Activated CD8-positive, alpha-beta memory T cell treated with anti-CD3 and anti-CD28 coated beads, Interleukin-2, amount 50 U/mL, for 1 hour (primary cell): ENCODE results near the gene GALNTL6.

Source experiments
- DNase-seq: peaks from one replicate; pipeline ENCODE4 v3.0.0-alpha.2; 2020; ENCODE audit errors: extremely low read depth

GALNTL6 gene

DNA sequence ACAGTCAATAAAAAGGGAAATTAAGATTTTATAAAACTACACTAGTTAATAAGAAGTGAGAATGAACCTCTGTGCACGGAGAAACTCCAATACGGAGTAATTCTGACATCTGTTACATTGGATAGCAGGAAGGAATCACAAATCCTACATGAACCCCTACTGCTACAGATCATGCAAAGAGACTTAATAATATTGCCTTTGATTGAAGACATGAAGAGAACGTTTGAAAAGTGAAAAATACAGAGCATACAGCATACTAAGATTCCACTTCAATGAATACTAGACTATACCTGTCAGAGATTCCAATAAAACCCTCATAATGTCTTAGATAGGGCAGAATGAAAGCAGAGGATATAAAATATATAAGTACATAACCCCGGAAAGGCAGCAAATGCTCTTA lies 995.0 kb downstream of the GALNTL6 start:
- DNase-seq, result no peak

DNA sequence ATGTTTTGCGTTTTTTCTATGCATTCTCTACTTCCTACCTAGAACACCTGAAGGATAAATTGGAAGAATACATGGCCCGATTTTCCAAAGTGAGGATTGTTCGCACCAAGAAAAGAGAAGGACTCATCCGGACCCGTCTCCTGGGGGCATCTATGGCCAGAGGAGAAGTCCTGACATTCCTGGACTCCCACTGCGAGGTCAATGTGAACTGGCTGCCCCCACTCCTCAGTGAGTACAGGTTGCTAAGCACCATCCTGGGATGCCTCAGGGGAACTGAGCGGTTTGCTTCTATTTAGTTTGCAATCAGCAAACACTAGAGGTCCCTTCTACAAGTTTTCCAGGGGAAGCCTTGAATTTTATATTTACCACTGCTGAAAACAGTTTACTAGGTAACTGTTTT lies 996.1 kb downstream of the GALNTL6 start:
- no peak for DNase-seq

DNA sequence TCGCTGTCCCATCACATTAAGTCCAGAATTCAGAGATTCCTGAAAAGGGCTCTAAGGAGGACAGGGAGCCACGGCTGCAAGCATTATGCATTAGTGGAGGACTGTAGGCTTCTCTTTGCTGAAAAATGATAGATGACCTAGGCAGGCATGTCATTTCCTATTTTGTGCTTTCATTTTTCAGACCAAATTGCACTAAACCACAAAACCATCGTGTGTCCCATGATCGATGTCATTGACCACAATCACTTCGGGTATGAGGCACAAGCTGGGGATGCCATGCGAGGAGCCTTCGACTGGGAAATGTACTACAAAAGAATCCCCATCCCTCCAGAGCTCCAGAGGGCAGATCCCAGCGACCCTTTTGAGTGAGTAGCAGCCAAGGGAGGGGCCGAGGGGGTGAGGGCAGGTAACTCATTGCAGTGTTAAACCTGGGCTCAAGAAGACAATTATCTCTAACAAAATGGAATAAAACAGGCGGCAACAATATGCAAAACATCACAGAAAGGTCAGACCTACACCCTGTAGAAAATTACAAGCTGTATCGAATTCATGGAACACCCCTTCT lies 1000.2 kb downstream of the GALNTL6 start:
- DNase-seq, result no peak

DNA sequence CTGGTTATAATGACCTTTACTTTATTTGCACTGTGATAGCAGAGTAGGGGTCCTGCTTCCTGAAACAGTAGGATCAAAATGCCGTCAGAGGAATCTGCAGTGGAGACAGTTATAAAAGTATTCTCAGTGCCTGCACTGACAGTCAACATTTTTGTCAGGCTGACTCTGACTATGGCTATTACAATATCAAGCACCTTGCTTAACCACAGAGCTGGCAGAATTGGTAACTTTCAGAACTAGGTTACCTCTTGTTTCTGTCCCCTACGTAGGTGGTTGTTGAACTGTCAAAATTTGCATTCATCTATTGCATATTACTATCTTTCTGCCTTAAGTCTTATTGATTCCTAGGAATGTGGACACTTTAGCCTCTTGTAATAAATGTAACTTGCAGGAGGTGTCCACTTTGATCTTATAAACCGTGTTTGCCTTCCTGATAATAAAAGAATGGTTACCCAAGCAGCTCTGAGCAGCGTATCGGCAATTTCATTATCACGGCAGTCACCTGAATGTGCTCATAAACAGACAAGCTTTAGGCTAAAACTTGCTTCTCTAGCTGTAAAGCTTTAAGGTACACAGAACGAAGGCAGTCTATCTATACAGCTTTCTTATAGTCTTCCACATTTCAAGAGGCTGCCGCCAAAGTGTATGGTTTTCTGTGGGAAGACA lies 1002.4 kb downstream of the GALNTL6 start:
- DNase-seq, result no peak

DNA sequence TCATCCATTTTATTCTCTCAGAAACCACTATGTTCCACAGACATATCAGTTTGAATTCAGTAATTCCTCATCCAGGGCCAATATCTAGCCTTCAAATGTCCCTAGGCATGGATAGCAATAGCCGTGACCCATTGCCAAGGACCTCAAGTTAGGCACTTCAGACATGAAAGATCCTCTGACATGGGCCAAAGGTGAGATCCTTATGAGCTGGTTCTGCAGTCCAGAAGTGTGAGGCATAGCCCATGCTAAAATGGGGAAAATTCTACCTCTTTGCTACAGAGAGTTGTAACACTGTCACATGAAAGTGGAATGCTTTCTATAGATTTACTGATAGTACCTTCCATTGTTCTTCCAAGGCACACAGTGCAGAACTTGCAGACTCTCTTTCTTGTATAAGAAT lies 1005.7 kb downstream of the GALNTL6 start:
- no peak for DNase-seq

DNA sequence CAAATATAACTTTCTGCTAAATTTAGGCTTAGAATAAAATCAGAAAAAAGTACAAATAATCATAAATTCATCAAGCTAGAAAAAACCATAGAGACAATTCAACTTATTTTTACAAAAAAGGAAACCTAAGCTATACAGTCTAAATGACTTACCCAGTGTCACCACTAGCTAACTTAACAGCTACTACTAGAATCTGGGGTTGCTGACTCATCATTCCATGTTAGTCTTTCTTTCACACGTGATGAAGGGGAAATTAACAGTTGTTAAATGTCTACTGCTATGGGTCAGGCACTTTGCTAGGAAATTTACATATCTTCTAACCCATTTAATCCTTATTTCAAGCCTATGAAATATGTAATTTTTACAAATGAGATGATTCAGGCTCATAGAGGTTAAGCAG lies 1006.1 kb downstream of the GALNTL6 start:
- no peak for DNase-seq

DNA sequence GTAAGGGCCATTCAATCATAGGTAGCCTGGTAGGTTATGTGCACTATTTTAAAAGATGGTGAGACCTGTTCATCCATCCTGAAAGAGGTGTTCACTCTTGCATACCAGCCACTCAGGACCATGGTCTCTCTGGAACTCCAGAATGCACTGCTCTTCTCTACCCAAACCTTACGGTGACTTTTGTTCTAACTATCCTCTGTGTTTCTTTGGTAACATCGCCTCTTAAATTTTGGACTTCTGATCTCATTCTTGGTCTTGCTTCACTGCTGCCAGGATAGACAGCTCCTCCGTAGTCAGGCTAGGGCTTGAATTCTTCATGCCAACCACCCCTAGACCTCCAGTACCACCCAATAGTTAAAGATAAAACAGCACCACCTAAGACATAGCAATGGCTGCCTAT lies 1009.1 kb downstream of the GALNTL6 start:
- DNase-seq, result no peak

DNA sequence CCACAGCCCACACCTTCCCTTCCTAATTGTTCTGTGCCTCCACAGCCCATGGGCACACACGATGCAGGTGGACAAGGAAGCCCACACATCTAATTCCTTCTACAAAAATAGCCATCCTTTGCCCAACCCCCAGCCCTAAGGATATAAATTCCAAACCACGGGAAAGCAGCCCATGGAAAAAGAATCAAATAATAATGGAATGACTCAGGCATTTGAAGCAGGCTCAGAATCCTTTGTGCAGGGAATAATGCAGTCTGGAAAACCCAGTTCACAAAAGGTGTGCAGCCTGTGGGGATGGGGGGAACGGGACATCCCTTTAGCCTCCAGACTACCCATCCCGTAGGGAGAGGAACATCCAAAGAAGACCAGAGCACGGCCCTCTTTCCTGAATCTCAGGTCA lies 1013.1 kb downstream of the GALNTL6 start:
- no peak for DNase-seq

DNA sequence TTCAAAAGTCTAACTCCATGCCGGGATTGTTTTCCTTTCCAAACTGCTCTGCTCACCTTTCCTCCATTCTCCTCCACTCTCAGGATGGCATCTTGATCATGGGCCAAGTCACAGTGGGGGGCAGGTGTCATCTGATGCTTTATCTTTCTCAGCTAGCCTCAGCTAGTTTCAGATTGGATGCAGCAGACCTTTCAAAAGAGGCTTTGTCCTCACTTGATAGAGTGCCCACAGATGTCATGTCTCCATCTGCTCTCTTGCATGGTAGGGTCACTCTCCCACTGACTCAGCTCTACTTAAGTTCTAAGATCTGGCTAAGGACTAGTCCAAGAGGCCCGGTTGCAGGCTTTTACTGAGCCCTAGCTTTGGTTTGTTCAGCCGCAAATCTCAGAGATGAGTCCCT lies 1013.7 kb downstream of the GALNTL6 start:
- no peak for DNase-seq

DNA sequence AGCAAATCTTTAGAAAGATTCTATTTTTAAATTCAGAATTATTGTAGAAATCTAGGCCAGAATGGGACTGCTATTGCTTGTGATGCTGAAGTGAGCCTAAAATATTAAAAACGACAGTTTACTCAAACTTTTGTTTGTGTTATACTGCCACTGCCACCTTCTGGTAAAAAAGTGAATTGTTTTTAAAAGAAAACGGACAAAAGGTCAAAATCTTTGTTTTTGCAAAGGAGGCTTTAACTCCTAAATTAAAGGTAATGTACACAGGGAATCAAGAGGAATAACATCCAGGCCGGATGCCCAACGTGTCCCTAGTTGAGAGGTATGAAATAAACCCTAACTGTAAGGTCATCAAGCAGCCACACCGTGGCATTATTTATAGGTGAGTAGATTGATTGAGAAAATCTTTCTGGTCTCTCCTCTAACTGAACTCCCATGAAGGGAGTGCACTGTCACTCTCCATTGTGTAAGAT lies 1017.1 kb downstream of the GALNTL6 start:
- no peak for DNase-seq

DNA sequence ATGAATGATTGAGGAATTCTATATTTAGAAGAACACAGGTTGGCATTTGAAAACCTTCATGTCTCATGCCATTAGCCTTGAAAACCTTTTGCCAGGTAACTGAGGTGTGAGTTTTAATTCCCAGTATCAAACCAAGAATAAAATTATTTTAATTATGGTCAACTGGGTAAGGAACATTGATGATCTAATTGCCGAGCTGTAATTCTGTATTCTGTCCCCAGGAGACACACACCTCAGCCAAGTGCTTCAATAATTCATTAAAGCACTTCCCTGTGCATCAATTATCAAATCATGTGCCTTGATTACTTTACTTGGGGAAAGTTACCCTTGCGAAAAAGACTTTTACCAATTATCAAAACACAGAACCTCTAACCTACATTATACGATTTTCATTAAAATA lies 1023.5 kb downstream of the GALNTL6 start:
- DNase-seq, result no peak

DNA sequence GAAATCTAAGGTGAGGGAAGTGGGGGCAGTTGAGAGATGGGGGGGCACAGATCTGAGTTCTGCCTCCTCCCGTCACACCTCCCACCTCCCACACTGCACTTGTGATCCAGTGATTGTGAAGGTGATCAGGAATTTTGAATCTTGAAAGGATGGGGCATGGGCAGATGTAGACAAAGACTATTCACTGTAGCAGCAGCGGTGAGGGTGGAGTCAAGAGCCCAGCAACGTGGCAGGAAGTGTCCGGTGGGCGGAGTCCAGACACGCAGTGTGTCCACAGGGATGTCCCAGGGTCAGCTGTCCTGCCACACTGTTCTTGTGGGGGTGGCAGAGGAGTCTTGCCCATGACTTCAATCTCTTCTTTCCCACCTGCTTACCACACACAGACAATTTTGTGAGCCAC lies 1024.9 kb downstream of the GALNTL6 start:
- no peak for DNase-seq

DNA sequence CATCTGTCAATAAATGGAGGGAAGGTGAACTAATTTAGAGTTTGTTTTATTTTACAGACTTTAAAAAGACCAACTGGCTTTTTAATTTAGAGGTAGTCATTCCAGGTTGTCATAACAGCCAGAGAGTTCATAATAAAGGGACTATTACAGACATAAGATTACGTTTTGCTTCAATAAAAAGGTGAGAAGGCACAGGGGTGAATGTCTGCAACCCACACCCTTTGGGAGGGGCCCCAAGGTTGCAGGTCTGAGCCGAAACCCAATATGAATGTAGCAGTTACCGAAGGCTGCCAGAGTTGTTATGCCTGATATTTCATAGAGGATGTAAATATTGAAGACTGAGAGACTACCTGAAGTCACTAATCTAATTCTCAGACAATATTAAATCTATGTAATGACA lies 1025.7 kb downstream of the GALNTL6 start:
- no peak for DNase-seq

DNA sequence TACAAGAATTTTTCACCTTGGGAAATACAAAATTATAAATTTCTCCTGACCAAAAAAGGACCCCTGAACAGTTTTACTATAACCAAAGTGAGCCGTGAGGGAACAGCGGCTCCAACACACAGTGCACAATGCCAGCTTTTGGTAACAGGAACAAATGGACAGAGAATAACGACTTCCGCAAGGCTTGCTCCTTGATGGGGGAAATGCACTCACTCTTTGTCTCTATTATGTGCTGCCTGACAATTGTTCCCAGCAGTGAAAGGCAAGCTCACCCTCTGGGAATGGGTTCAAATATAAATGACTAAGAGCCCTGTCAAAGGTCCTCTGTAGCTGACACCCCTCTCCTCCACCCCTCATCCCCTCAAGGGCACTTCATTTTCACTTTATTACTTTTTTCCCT lies 1029.6 kb downstream of the GALNTL6 start:
- DNase-seq, result no peak

DNA sequence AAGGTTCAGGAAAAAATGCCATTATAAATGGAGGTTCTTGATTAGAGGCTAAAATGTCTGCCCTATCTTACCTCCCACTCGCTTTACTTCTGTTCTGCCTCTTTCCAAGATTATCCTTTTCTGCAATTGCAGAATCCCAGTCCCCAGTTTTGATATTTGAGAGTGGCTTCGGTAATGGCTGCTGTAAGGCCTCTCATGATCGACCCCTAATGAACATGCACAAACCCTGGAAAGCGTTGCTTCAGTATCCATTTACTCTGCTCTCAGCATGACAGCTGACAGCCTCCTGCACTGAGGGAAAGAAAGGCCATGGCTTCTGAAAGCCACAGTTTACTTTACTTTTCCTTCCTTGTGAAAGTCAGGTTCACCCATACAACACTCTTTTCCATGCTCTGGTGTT lies 1030.0 kb downstream of the GALNTL6 start:
- no peak for DNase-seq

DNA sequence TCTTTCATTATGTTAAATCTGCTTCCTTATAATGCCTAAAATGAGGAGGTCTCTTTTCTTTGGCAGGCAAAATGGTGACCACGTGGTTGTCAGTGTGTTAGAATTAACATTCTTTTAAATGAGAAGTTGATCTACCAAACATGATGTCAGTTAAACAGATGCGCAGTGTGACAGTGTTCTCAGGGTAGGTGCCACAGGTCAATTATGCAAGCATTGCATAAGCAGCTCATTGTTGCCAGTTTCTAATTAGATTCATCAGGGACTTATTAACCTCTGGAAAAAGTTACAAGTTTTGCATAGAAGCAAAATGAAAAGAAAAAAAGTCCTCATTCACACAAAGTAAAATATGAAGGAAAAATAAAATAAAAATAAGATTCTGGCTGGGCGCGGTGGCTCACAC lies 1031.4 kb downstream of the GALNTL6 start:
- DNase-seq, result no peak

DNA sequence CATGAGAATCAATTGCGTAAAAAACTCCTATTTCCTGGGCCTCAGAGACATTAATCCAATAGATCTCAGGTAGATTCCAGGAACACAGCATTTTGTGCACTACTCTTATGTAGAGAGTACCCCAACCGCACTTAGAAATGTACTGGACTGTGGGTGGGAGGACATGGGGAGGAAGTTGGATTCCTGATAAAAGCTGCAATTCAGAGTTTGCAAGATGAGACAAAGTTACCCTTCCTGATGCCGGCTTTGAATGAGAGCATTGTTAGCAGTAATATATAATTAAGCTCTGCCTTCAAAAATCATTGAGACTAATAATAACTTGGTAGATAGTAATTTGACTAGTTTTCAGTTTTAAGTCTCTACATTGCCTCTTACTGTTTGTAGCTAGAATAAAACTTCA lies 1032.1 kb downstream of the GALNTL6 start:
- DNase-seq, result no peak

DNA sequence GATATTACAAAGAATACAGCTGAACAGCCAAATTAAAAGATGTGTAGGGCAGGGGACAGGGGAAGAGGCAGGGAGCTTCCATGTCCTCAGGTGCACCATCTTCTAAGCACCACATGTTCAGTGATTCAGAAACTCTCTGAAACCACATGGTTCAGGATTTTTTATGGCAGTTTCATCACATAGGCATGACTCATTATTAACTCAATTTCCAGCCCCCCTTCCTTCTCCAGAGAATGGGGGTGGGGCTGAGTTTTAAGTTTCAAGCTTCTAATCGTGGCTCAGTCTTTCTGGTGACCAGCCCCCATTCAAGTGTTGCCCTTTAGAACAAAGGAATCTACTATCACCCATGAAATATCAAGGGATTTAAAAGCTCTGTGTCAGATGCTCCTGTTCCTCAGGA lies 1037.6 kb downstream of the GALNTL6 start:
- no peak for DNase-seq

DNA sequence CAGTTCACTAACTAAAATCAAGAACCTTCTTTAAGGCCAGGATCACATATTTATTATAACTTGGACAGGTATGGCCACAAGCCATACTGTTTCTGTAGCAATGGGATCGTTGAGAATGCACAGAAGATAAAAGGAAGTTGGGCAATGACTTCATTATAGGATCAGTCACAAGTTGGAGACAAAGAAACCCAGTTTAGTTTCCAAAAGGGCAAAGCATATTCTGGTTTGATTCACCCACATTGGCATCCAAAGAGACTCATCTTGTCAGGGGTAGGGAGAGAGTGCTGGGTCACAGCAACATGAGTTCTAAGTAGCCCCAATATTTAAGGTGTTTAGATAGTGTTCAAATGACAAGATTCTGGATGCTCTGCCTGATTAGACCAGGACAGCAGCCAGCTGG lies 1038.3 kb downstream of the GALNTL6 start:
- no peak for DNase-seq

DNA sequence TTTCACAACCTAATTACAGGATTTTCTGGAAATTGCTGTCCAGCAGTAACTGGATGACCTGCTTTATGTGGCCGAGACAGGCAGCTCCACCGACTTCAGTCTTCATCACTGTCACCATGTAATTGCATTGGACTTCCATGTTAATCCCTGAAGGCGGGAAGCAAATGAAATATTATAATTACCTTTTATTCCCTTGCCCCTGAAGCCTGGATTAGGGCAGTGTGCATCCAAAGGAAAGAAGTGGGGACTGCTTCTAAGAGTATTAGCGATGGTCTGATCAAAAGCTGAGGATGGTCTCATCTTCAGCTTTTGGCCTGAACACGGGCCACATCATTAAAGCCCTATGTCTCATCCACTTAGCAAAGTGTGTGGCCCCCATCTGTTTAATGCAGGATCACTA lies 1043.8 kb downstream of the GALNTL6 start:
- no peak for DNase-seq

DNA sequence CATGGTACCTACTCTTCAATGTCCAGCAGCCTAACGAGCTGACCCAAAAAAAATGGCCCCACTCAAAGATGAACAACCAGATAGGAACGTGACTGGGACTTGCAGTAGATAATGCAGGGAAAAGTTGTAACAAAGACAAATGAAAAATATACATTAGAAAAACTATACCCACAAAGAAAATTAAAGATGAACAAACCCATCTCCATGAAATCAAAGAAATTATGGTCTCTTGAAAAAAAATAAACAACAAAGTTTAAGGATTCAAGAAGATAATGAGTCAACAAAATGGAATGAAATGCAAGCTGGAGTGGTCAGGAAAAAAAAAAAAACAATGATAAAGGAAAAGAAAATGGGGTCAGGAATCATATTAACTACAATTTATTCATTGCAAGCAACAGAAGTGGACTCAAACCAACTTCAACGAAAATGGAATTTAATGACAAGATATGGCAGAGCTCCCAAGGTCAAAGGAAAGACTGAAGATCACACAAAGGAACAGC lies 1045.6 kb downstream of the GALNTL6 start:
- DNase-seq, result no peak

DNA sequence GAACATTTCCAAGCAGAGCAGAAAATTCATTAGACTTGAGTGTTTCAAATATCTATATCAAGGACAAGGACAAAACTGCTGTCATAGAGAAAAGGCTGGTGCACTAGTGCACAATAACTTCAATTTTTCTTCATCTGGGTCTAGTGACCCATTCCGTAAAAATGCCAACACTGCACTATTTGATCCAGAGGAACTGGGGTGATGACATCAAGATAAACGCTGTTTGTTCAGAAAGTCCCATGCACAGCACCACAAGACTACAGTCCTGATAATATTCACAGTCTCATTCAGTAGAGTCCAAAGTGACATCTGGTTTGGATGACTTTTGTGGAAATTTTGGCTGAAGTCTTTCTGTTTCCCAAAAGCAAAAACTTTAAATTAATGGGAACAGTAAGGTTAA lies 1051.9 kb downstream of the GALNTL6 start:
- no peak for DNase-seq

DNA sequence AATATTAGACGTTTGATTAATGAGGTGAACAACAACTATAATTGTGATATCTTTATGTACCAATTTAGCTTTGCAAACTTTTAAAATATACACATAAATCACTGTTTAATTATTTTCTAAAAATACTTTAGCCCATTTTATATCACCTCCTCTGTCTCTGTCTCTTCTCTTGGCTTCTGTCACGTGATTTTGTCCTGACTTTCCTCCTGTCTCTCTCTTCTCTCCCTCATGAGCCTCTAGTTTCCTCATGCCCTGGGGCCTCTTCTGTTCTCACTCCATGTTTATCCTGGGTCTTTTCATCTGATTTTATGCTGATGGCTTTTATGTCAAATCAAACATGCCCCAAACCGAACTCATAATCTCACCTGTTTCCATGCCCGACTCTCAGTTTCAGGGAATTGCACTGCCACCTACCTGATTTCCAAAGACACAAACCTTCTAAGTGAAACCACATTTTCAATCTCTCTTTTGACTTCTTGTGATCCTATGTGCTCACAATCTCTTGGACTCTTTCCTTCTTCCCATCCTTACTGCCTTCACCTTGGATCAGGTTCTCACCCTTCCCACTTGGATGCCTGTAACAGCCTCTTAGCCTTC lies 1052.4 kb downstream of the GALNTL6 start:
- DNase-seq, result no peak
